Endothelial cell of umbilical vein (primary cell): Measurements from ENCODE around the gene TSPAN18. TPM values are rescaled to one million over a fixed set of nuclear protein-coding genes. Genes with fewer than 3 reads are reported as not detected.

Experiments used
- BruUV-seq: library from RNA; stranded (reverse); fragments of 400-500 nt; replicated peaks from 2 replicates; lab custom pipeline; 2021; lab: Mats Ljungman, UMichigan
- CTCF ChIA-PET: fragments of 300-600, 350-600 bp; sonication (Branson Sonifier 250); formaldehyde crosslinking; loops from one replicate; lab custom pipeline; 2021; ENCODE audit warnings: antibody characterized with exemption, inconsistent platforms; lab: Charles Lee
- POLR2A ChIA-PET: fragments of 300-600, 350-600 bp; sonication (Branson Sonifier 250); formaldehyde crosslinking; loops from one replicate; lab custom pipeline; 2021; ENCODE audit warnings: antibody characterized with exemption, inconsistent platforms; lab: Charles Lee
- DNase-seq: peaks from one replicate; pipeline ENCODE4 v3.0.0-alpha.2; 2011; ENCODE audit warnings: low read depth, low spot score
- FAIRE-seq: peaks from 2 replicates; lab custom pipeline; 2011; peaks lifted over from hg19 to GRCh38; lab: Jason Lieb, UNC
- H2AFZ ChIP-seq: 2 replicates; pipeline ENCODE4 v1.6.0; 2012; ENCODE audit warnings: low read depth, low read length, control low read depth, inconsistent platforms
- H3K27ac ChIP-seq: 2 replicates; pipeline ENCODE4 v1.5.1; 2011; ENCODE audit warnings: low read depth, mild to moderate bottlenecking, control low read depth, low read length, moderate library complexity; ENCODE audit not compliant: insufficient read depth
- H3K27me3 ChIP-seq, 2 experiments: 2 replicates each; pipeline versions ENCODE4 v1.6.0 to v1.6.1; 2011; ENCODE audit warnings: low read length in 2 of 2, mixed read lengths in 1 of 2; ENCODE audit not compliant: control insufficient read depth in 2 of 2, insufficient read depth in 2 of 2
- H3K36me3 ChIP-seq, 2 experiments: 2 replicates in 1 of 2; 3 replicates in 1 of 2; pipeline ENCODE4 v1.5.1; 2011; ENCODE audit warnings: low read length in 2 of 2, mild to moderate bottlenecking in 1 of 2, moderate library complexity in 1 of 2; ENCODE audit not compliant: control insufficient read depth in 2 of 2, insufficient read depth in 2 of 2; ENCODE audit errors: extremely low read depth in 1 of 2
- H3K4me1 ChIP-seq: 3 replicates; pipeline ENCODE4 v1.5.1; 2011; ENCODE audit warnings: mild to moderate bottlenecking, low read length; ENCODE audit not compliant: control insufficient read depth, insufficient read depth; ENCODE audit errors: extremely low read depth
- H3K4me2 ChIP-seq: 2 replicates; pipeline ENCODE4 v1.6.1; 2011; ENCODE audit warnings: low read length, control low read depth, mixed read lengths; ENCODE audit not compliant: insufficient read depth
- H3K4me3 ChIP-seq, 3 experiments: fragments of 200-600 bp in 1 of 3; sonication (generic), shearing (Covaris generic) in 1 of 3; replicated peaks in 1 of 3; 2 replicates each; pipeline ENCODE4 v1.5.1; 2011 to 2016; ENCODE audit warnings: control low read depth in 3 of 3, low read length in 3 of 3, mild to moderate bottlenecking in 2 of 3, inconsistent platforms in 1 of 3, low read depth in 1 of 3, moderate library complexity in 1 of 3; ENCODE audit not compliant: insufficient read depth in 1 of 3
- H3K79me2 ChIP-seq: 2 replicates; pipeline ENCODE4 v1.6.0; 2012; ENCODE audit warnings: low read length, inconsistent platforms; ENCODE audit not compliant: control insufficient read depth, insufficient read depth
- H3K9ac ChIP-seq: replicated peaks from 2 replicates; pipeline ENCODE3; 2011; ENCODE audit warnings: low read length, control low read depth; ENCODE audit not compliant: insufficient read depth; ENCODE audit errors: extremely low read depth
- H3K9me1 ChIP-seq: replicated peaks from 3 replicates; pipeline ENCODE4 v1.6.0; 2011; ENCODE audit warnings: mild to moderate bottlenecking, low read length; ENCODE audit not compliant: control insufficient read depth, insufficient read depth; ENCODE audit errors: extremely low read depth
- H3K9me3 ChIP-seq: replicated peaks from 2 replicates; pipeline ENCODE4 v1.5.1; 2012; ENCODE audit warnings: low read length, inconsistent platforms; ENCODE audit not compliant: control insufficient read depth, insufficient read depth
- H4K20me1 ChIP-seq: replicated peaks from 2 replicates; pipeline ENCODE3; 2011; ENCODE audit warnings: mild to moderate bottlenecking, low read length; ENCODE audit not compliant: control insufficient read depth, insufficient read depth; ENCODE audit errors: extremely low read depth
- EZH2 ChIP-seq: IDR thresholded peaks from 2 replicates; pipeline ENCODE4 v1.6.1; 2012; ENCODE audit warnings: borderline replicate concordance, low read depth, mild to moderate bottlenecking, moderate library complexity, low read length, inconsistent platforms; ENCODE audit not compliant: severe bottlenecking
- FOS ChIP-seq: IDR thresholded peaks from 2 replicates; pipeline ENCODE4 v1.6.1; 2011; ENCODE audit warnings: mild to moderate bottlenecking, low read length, moderate library complexity, borderline replicate concordance; ENCODE audit not compliant: insufficient read depth
- GATA2 ChIP-seq: IDR thresholded peaks from 2 replicates; pipeline ENCODE4 v1.7.0; 2011; ENCODE audit warnings: low read depth, mild to moderate bottlenecking, moderate library complexity, mixed read lengths, low read length; ENCODE audit not compliant: insufficient read length, insufficient read depth
- JUN ChIP-seq: IDR thresholded peaks from 2 replicates; pipeline ENCODE4 v1.6.1; 2011; ENCODE audit warnings: borderline replicate concordance, low read depth; ENCODE audit not compliant: insufficient read length, insufficient read depth
- MYC ChIP-seq: IDR thresholded peaks from one replicate; pipeline ENCODE4 v1.6.1; 2011; ENCODE audit warnings: mild to moderate bottlenecking, low read depth, low read length
- POLR2A ChIP-seq: IDR thresholded peaks from 2 replicates; pipeline ENCODE4 v1.6.1; 2012; ENCODE audit warnings: low read depth, mild to moderate bottlenecking, control low read depth, low read length
- POLR2AphosphoS5 ChIP-seq: IDR thresholded peaks from 2 replicates; pipeline ENCODE4 v1.6.1; 2012; ENCODE audit warnings: low read depth, mild to moderate bottlenecking, control low read depth, low read length, moderate library complexity; ENCODE audit not compliant: insufficient read depth
- dilution Hi-C: fragments of 300-500 bp; cut with MboI; formaldehyde crosslinking; loops from one replicate; pipeline ENCODE4 v1.15.0; 2019; ENCODE audit warnings: low sequenced_read_pairs; ENCODE audit not compliant: extremely low pct_ligation_motif_present
- intact Hi-C: fragments of 100-400 bp; cut with micrococcal nuclease; formaldehyde crosslinking; loops from one replicate; pipeline ENCODE4 v1.10.0; 2022
- polyA plus RNA-seq, 4 experiments: library from polyadenylated mRNA; depleted of rRNA in 3 of 4; stranded (reverse) in 3 of 4; unstranded in 1 of 4; fragments of >200 nt; gene quantifications; 2 replicates each; pipeline versions ENCODE4 v1.2.1 to v1.2.3, GENCODE V29; 2011 to 2012; ENCODE audit warnings: missing spikeins in 1 of 4
- total RNA-seq: library from RNA; stranded (reverse); gene quantifications from 2 replicates; pipeline ENCODE4 v1.2.3, GENCODE V29; 2021
- TF ChIP-seq, protein P1 (sequence below): IDR thresholded peaks from 2 replicates; pipeline ENCODE4 v1.6.1; 2011; ENCODE audit not compliant: insufficient read depth, insufficient read length
- TF ChIP-seq, protein P2 (sequence below), 2 donors: IDR thresholded peaks; 1 replicate in 1 of 2; 2 replicates in 1 of 2; pipeline ENCODE4 v1.5.1; 2011; ENCODE audit warnings: low read length in 2 of 2, mild to moderate bottlenecking in 2 of 2, moderate library complexity in 2 of 2, control low read depth in 1 of 2, inconsistent platforms in 1 of 2, low read depth in 1 of 2; ENCODE audit not compliant: insufficient read depth in 1 of 2; ENCODE audit errors: extremely low read depth in 1 of 2

Gene TSPAN18
- total and polyA plus RNA-seq, 2 donors (not counting 3 experiments of a cell fraction or from before 2014, with no cell fraction given) = 32.2 to 118 TPM

DNA sequence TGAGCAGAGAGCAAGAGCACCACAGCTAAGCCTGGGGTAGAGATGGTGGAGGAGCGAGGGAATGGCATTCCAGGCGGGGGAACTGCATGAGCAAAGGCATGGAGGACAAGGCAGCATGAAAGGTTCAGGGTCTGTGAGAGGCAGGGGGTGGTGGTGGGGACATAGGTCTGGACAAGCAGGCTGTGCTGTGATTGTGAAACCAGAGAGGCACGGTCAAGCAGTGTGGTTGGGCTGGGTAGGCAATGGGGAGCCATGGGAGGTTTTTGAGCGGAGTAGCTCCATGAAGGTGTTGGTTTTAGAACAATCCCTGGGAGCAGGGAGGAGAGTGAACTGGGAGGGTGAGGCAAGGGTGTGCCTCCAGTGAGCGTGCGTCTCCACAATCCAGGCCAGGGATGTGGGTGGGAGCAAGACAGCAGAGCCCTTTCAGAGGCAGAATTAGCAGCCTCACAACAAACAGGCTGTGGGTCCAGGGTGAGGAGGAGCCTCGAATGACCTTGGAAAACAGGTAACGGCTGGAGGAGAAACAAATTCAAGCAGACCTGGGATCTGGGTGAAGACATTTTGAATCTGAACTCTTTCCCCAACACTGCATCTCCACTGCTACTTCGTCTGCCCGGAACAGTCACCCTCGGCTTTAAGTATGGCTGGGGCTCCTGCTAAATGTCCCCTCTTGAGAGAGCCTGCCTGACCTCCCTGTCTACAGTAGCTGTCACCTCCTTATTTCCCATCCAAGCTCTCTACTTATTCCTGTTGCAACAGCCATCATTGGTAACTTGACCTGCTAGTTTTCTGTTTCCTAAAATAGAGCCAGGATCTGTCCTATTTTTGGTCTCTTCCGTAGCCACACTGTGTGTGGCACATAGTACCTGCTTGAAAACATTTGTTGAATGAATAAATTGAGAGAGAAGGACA lies 27.0 kb upstream of the TSPAN18 start:
- TF ChIP-seq JUN (no peak), POLR2AphosphoS5 (no peak), EZH2 (no peak), GATA2 (no peak), MYC (no peak), POLR2A (no peak), FOS (no peak)
- TF ChIP-seq, protein P1, sequence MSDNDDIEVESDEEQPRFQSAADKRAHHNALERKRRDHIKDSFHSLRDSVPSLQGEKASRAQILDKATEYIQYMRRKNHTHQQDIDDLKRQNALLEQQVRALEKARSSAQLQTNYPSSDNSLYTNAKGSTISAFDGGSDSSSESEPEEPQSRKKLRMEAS = no peak
- TF ChIP-seq, protein P2, sequence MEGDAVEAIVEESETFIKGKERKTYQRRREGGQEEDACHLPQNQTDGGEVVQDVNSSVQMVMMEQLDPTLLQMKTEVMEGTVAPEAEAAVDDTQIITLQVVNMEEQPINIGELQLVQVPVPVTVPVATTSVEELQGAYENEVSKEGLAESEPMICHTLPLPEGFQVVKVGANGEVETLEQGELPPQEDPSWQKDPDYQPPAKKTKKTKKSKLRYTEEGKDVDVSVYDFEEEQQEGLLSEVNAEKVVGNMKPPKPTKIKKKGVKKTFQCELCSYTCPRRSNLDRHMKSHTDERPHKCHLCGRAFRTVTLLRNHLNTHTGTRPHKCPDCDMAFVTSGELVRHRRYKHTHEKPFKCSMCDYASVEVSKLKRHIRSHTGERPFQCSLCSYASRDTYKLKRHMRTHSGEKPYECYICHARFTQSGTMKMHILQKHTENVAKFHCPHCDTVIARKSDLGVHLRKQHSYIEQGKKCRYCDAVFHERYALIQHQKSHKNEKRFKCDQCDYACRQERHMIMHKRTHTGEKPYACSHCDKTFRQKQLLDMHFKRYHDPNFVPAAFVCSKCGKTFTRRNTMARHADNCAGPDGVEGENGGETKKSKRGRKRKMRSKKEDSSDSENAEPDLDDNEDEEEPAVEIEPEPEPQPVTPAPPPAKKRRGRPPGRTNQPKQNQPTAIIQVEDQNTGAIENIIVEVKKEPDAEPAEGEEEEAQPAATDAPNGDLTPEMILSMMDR (IDR thresholded peaks at IDR 0.05; ENCODE audit: extremely low read depth in 1 of 2, insufficient read depth in 1 of 2, low read depth in 1 of 2, low read length in 2 of 2) = no peak
- CTCF ChIA-PET = no interaction called here
- no peak for FAIRE-seq
- H3K9me1 ChIP-seq = no peaks in the 10 kb centered on the region
- POLR2A ChIA-PET = no interaction called here
- peaks cover 9% of the 10 kb centered on the region for H3K4me1 ChIP-seq
- H3K27ac ChIP-seq = no peak overlapping the region
- dilution Hi-C loops = no loop called here
- no peaks in the 10 kb centered on the region for H3K36me3 ChIP-seq
- no peak for DNase-seq
- no peak overlapping the region for H3K4me3 ChIP-seq
- H3K79me2 ChIP-seq = no peaks in the 10 kb centered on the region
- peaks cover 0 to 4% of the 10 kb centered on the region in 2 experiments for H3K27me3 ChIP-seq
- H3K9me3 ChIP-seq = no peaks in the 10 kb centered on the region
- H2AFZ ChIP-seq = no peak overlapping the region
- no peaks in the 10 kb centered on the region for H4K20me1 ChIP-seq
- BruUV-seq = no TSS peak
- intact Hi-C loops = no loop called here
- H3K4me2 ChIP-seq = no peak overlapping the region
- no peak overlapping the region for H3K9ac ChIP-seq
